GM19438 (cell line): Measurements from ENCODE around the gene MAG.

Experiments
- ATAC-seq: cut with Tn5 transposase; IDR thresholded peaks from one replicate; pipeline ENCODE4 v1.9.1; 2021; ENCODE audit warnings: low read depth; ENCODE audit not compliant: unreplicated experiment

The MAG gene

DNA sequence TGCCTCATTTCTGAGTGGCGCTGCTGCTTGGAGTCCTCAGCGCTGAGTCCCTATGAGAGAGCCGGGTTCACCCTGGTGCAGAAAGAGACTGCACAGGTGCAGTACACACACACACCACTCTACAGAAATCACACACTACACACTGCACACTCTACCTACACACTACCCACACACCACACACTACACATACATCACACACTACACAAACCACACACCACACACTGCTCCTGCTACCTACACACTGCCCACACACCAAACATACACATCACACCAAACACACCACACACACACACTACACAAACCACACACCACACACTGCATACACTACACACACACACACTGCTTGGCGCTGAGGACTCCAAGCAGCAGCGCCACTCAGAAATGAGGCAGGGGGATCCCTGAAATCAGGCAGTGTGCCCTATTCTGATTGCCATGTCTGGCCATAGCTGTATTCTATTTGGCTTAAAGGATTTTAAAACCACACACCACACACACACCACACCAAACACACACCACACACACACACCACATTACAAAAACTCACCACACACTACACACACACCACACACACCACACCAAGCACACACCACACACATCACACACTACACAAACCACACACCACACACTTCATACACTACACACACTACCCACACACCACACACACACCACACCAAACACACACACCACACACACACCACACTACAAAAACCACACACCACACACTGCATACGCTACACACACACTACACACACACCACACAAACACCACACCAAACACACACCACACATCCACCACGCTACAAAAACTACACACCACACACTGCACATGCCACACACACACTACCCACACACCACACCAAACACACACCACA lies 4.9 kb downstream of the MAG start:
- no peak for ATAC-seq

DNA sequence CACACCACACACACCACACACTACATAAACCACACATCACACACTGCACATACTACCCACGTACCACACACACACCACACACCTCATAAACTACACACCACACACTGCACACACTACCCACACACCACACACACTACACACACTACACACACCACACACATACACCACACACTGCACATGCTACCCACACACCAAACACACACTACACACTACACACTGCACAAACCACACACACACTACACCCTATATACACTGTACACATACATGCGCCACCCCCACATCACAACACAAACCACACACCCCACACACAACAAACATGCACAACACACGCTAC lies 5.5 kb downstream of the MAG start:
- ATAC-seq, result no peak

- ATAC-seq, result no peak
Measured at GRCh38 chr19:35297922-35298321, 6.0 kb downstream of the MAG start.

DNA sequence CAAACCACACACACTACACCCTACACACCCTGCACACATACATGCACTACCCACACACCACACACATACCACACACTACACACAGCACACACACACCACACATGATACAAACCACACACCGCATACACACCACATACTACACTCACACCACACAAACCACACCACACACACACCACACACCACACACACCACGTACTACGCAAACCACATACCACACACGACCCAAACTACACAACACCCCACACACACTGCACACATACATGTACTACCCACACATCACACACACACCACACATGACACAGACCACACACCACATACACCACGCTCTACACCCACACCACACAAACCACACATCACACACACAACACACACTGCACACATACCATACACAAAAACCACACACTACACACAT lies 6.6 kb downstream of the MAG start:
- no peak for ATAC-seq

DNA sequence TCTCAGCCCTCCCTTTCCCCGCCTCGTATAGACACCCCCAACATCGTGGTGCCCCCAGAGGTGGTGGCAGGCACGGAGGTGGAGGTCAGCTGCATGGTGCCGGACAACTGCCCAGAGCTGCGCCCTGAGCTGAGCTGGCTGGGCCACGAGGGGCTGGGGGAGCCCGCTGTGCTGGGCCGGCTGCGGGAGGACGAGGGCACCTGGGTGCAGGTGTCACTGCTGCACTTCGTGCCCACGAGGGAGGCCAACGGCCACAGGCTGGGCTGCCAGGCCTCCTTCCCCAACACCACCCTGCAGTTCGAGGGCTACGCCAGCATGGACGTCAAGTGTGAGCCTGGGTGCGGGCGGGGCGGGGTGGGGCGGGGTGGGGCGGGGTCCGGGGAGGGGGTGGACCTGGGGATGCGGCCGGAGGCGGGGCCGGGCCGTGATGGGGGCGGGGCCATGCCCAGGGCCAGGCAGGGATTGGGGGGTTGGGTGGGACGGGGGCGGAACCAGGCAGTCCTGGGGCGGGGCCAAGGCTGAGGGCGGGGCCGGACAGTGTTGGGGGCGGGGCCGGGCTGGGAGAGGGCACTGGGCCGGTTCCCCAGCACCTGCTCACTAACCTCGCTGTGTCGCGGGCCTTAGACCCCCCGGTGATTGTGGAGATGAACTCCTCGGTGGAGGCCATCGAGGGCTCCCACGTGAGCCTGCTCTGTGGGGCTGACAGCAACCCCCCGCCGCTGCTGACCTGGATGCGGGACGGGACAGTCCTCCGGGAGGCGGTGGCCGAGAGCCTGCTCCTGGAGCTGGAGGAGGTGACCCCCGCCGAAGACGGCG lies 7.8 kb downstream of the MAG start:
- ATAC-seq, result no peak

DNA sequence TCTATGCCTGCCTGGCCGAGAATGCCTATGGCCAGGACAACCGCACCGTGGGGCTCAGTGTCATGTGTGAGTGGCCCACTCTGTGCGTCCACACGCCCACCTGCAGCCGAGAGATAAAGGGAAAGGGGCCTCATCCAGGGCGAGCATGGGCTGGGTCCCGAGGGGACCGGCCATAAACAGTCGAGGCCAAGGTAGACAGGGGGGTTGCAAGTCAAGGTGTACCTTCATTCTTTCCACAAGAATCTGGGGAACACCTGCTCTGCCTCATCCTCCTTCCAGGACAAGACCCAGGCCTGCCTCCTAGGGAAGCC lies 8.3 kb downstream of the MAG start:
- no peak for ATAC-seq

DNA sequence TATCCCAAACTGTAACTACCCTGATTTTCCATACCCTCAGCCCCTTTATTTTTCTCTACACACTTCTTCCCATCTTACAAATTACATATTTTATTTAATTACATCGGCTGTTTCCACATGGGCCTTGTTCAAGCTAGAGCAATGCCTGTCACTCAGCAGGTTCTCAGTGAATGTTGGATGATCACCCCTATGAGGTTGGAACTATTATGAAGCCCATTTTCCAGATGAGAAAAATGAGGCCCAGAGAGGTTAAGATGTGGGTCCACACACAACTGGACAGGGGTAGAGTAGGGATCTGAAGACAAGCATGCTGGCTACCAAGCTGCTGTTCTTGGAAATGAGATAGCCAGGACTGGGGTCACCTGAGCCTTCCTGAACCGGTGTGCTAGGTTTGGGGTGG lies 10.0 kb downstream of the MAG start:
- ATAC-seq, result no peak

GRCh38 chr19:35302446-35302845 lies 10.5 kb downstream of the MAG start:
- no peak for ATAC-seq

DNA sequence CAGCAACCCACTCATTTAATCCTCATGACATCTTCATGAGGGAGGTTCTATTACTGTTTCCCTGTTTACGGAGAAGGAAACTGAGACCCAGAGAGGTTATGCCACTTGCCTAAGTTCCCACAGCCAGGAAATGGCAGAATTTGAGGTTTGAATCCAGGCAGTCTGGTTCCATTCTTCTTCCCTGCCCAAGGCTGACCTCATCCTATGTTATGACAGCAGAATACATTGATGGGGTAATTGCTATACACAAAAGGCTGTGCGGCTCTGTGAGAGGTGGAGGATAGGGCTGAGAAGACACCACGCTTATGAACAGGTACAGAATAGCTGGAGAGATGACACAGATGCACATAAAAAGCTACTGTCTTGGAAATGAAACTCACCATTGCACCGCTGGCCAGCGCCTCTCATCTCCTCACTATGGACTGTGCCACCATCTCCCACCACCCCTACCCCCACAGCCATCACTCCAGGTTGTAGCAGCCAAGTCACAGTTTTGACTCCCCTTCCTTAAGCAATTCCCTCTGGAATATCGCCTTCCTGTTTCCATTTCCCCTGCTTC lies 11.5 kb downstream of the MAG start:
- no peak for ATAC-seq

GRCh38 chr19:35304036-35304435 lies 12.1 kb downstream of the MAG start:
- no peak for ATAC-seq

GRCh38 chr19:35305181-35305580 lies 13.2 kb downstream of the MAG start:
- ATAC-seq, result no peak

GRCh38 chr19:35306473-35307246 lies 14.7 kb downstream of the MAG start:
- ATAC-seq, result no peak

DNA sequence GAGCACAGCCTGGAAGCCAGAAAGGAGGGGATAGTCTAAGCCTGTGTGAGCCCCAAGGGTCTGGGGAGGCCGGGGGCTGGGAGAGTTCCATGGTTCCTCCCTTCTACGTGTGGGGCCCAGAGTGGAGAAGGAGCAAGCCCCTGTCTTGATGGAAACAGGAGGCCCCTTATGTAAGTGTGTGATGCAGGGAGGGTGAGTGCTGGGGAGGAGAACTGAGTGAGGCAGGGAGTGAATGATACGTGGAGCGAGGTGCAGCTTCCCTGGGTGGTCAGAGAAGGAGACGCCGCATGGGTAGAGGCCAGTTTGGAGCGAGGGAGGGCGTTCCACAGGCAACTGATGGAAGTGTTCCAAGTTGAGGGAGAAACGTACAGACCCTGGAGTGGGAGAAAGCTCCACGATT lies 16.0 kb downstream of the MAG start:
- no peak for ATAC-seq

GRCh38 chr19:35308910-35309309 lies 16.9 kb downstream of the MAG start:
- no peak for ATAC-seq

GRCh38 chr19:35309481-35310279 lies 17.7 kb downstream of the MAG start:
- no peak for ATAC-seq

DNA sequence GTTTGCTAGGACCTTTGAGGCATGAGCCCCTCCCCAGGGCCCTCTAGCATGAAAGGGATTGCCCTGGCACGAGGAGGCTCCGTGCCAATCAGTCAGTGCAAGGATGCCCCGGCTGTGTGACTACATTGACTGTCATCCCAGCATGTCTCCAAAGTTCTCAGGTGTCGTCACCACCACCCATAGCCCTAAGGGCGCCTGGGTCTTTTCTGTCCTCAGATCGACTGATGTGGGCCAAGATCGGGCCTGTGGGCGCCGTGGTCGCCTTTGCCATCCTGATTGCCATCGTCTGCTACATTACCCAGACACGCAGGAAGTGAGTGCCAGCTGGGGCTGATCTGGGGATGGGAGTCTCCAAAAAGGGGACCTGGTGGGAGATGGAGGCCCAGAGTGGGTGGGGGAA lies 18.4 kb downstream of the MAG start:
- ATAC-seq, result no peak

DNA sequence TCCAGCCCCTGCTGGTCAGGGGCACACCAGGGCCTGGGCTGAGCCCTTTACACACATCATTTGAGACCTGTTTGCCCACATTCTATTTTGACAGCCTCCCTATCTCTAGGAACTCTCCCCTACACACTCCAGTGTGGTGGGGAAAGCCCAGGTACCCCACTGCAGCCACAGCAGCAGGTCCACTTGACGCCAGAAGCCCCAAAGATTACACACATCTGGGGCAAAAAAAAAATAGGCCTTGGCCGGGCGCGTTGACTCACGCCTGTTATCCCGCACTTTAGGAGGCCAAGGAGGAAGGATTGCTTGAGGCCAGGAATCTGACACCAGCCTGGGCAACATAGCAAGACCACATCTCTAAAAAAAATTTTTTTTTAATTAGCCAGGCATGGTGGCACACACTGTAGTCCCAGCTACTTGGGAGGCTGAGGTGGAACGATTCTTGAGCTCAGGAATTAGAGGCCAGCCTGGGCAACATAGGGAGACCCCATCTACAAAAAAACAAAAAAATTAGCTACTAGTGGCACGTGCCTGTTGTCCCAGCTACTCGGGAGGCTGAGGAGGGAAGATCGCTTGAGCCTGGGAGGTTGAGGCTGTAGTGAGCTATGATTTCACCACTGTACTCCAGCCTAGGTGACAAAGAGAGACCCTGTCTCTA lies 19.0 kb downstream of the MAG start:
- no peak for ATAC-seq

GRCh38 chr19:35311901-35312665 lies 20.1 kb downstream of the MAG start:
- no peak for ATAC-seq

- no peak for ATAC-seq
Measured at GRCh38 chr19:35313587-35313986, 21.6 kb downstream of the MAG start.
